Renal pelvis (tissue), 3 donors: ENCODE results near the gene MAMDC4. TPM values are rescaled to one million over a fixed set of nuclear protein-coding genes. Genes with fewer than 3 reads are reported as not detected.

Experiments used
- polyA plus RNA-seq, 3 donors: library from polyadenylated mRNA; unstranded; fragments of 120-200 nt; gene quantifications; one replicate each; pipeline ENCODE4 v1.2.1, GENCODE V29; 2013; ENCODE audit not compliant: insufficient read length in 3 of 3

The MAMDC4 gene
- polyA plus RNA-seq, 3 donors = 9.5 to 11.6 (median 10.0) TPM

Other genes starting within 250 kb of the MAMDC4 start
- gene EGFL7, start 189.4 kb upstream of the MAMDC4 start, polyA plus RNA-seq = 10 to 100 TPM; 60.9 to 86.3 (median 86.0) TPM
- gene AGPAT2, start 164.9 kb upstream of the MAMDC4 start, polyA plus RNA-seq = 10 to 100 TPM; 51.5 to 61.0 (median 59.4) TPM
- 10 to 100 TPM; 34.3 to 48.4 (median 48.0) TPM for gene DIPK1B, start 139.8 kb upstream of the MAMDC4 start, polyA plus RNA-seq
- 1 to 10 TPM; 1.3 to 2.8 (median 2.4) TPM for gene LCN10, start 109.4 kb upstream of the MAMDC4 start, polyA plus RNA-seq
- gene LCN6, start 103.8 kb upstream of the MAMDC4 start, polyA plus RNA-seq = not detected
- under 1 TPM in 2 of 3 donors, not detected in 1; 0.06 to 0.25 TPM for gene LCN8, start 94.1 kb upstream of the MAMDC4 start, polyA plus RNA-seq
- gene LCN15, start 87.8 kb upstream of the MAMDC4 start, polyA plus RNA-seq = under 1 TPM; 0.06 to 0.21 (median 0.15) TPM
- 10 to 100 TPM; 77.3 to 83.8 (median 78.0) TPM for gene TMEM141, start 61.0 kb upstream of the MAMDC4 start, polyA plus RNA-seq
- 1 to 10 TPM; 5.7 to 7.6 (median 7.2) TPM for gene CCDC183, start 56.0 kb upstream of the MAMDC4 start, polyA plus RNA-seq
- gene RABL6, start 44.4 kb upstream of the MAMDC4 start, polyA plus RNA-seq = 10 to 100 TPM; 66.7 to 81.4 (median 78.7) TPM
- gene AJM1, start 9.9 kb upstream of the MAMDC4 start, polyA plus RNA-seq = 1 to 10 TPM; 1.5 to 1.7 (median 1.6) TPM
- 100 to 1,000 TPM in 2 of 3 donors, 10 to 100 TPM in 1; 82.5 to 120 (median 115) TPM for gene PHPT1, start 2.9 kb upstream of the MAMDC4 start, polyA plus RNA-seq
- gene EDF1, start 14.0 kb downstream of the MAMDC4 start, polyA plus RNA-seq = 100 to 1,000 TPM; 342 to 449 (median 388) TPM
- 10 to 100 TPM; 15.3 to 17.4 (median 16.4) TPM for gene TRAF2, start 34.2 kb downstream of the MAMDC4 start, polyA plus RNA-seq
- 10 to 100 TPM; 48.7 to 65.9 (median 64.8) TPM for gene FBXW5, start 92.4 kb downstream of the MAMDC4 start, polyA plus RNA-seq
- 1 to 10 TPM in 2 of 3 donors, under 1 TPM in 1; 0.83 to 1.3 (median 1.2) TPM for gene C8G, start 92.9 kb downstream of the MAMDC4 start, polyA plus RNA-seq
- gene LCN12, start 99.9 kb downstream of the MAMDC4 start, polyA plus RNA-seq = 10 to 100 TPM; 23.7 to 39.5 (median 37.3) TPM
- gene PTGDS, start 125.2 kb downstream of the MAMDC4 start, polyA plus RNA-seq = 10 to 100 TPM; 52.6 to 87.9 (median 87.8) TPM
- gene LCNL1, start 130.6 kb downstream of the MAMDC4 start, polyA plus RNA-seq = under 1 TPM; 0.18 to 0.38 (median 0.36) TPM
- 10 to 100 TPM; 33.4 to 40.8 (median 40.4) TPM for gene PAXX, start 140.1 kb downstream of the MAMDC4 start, polyA plus RNA-seq
- gene CLIC3, start 144.2 kb downstream of the MAMDC4 start, polyA plus RNA-seq = under 1 TPM; 0.29 to 0.57 (median 0.47) TPM
- gene ABCA2, start 175.9 kb downstream of the MAMDC4 start, polyA plus RNA-seq = 10 to 100 TPM; 56.6 to 68.7 (median 63.6) TPM
- under 1 TPM in 1 of 3 donors, not detected in 2; 0.18 TPM for gene FUT7, start 179.7 kb downstream of the MAMDC4 start, polyA plus RNA-seq
- gene NPDC1, start 193.8 kb downstream of the MAMDC4 start, polyA plus RNA-seq = 10 to 100 TPM; 28.3 to 38.5 (median 32.0) TPM
- 1 to 10 TPM; 5.5 to 7.4 (median 7.3) TPM for gene ENTPD2, start 201.7 kb downstream of the MAMDC4 start, polyA plus RNA-seq
- 10 to 100 TPM in 1 of 3 donors, 1 to 10 TPM in 2; 8.0 to 10.4 (median 10.0) TPM for gene SAPCD2, start 218.2 kb downstream of the MAMDC4 start, polyA plus RNA-seq
- 1 to 10 TPM; 5.4 to 8.6 (median 6.3) TPM for gene UAP1L1, start 225.2 kb downstream of the MAMDC4 start, polyA plus RNA-seq
- gene MAN1B1, start 234.6 kb downstream of the MAMDC4 start, polyA plus RNA-seq = 10 to 100 TPM; 56.7 to 71.5 (median 64.7) TPM